BLaER1 (cell line): ENCODE data around the gene NLGN3.

Source experiments
- H3K27ac ChIP-seq: shearing (Covaris generic); formaldehyde crosslinking; 2 replicates; pipeline ENCODE4 v1.8.1; 2022
- H3K27me3 ChIP-seq: shearing (Covaris generic); formaldehyde crosslinking; 2 replicates; pipeline ENCODE4 v1.8.1; 2022
- H3K36me3 ChIP-seq: shearing (Covaris generic); formaldehyde crosslinking; 2 replicates; pipeline ENCODE4 v1.8.1; 2022
- H3K4me1 ChIP-seq: shearing (Covaris generic); formaldehyde crosslinking; 2 replicates; pipeline ENCODE4 v1.8.1; 2022
- H3K4me2 ChIP-seq: shearing (Covaris generic); formaldehyde crosslinking; 2 replicates; pipeline ENCODE4 v1.8.1; 2022
- H3K4me3 ChIP-seq: shearing (Covaris generic); formaldehyde crosslinking; 2 replicates; pipeline ENCODE4 v1.8.1; 2022
- H3K9ac ChIP-seq: shearing (Covaris generic); formaldehyde crosslinking; 2 replicates; pipeline ENCODE4 v1.8.1; 2022
- H3K9me3 ChIP-seq: shearing (Covaris generic); formaldehyde crosslinking; 2 replicates; pipeline ENCODE4 v1.8.1; 2022
- H4K20me1 ChIP-seq: shearing (Covaris generic); formaldehyde crosslinking; 2 replicates; pipeline ENCODE4 v1.8.1; 2022
- Cebpa-rat ChIP-seq: shearing (Covaris generic); IDR thresholded peaks from 2 replicates; pipeline ENCODE4 v1.8.1; 2022

Gene NLGN3

DNA sequence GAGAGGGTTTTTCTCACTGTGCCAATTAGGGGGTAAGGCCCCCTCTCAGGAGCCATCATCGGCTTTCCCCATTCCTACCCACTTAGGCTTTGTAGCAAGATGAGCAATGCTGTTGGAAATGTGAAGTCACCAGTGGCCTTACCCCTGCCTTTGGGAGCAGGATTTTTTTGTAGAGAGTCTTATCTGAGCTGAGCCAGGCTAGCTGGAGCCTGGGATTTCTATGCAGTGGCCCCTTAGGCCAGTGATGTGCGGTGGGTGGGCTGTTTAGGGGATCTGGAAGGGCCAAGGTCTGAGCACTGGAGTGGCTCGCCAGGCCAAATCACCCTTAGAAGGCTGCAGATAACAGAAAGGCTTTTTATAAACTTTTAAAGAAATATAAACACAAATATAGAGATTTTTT is 42.3 kb upstream of the NLGN3 start:
- peaks cover 83% of the 10 kb centered on the region for H3K27me3 ChIP-seq
- H3K36me3 ChIP-seq, result no peaks in the 10 kb centered on the region
- peaks cover 82% of the 10 kb centered on the region for H3K4me1 ChIP-seq
- TF ChIP-seq Cebpa-rat, result no peak
- peak overlapping the region; percentile 80; the same call in 1 of the 2 replicates for H3K9ac ChIP-seq
- peak overlapping the region; percentile 86; the same call in 1 of the 2 replicates for H3K4me2 ChIP-seq
- no peak overlapping the region for H3K4me3 ChIP-seq
- H3K9me3 ChIP-seq, result no peaks in the 10 kb centered on the region
- H3K27ac ChIP-seq, result peak overlapping the region; percentile 89
- H4K20me1 ChIP-seq, result peaks cover 15% of the 10 kb centered on the region; the same call in 1 of the 2 replicates

DNA sequence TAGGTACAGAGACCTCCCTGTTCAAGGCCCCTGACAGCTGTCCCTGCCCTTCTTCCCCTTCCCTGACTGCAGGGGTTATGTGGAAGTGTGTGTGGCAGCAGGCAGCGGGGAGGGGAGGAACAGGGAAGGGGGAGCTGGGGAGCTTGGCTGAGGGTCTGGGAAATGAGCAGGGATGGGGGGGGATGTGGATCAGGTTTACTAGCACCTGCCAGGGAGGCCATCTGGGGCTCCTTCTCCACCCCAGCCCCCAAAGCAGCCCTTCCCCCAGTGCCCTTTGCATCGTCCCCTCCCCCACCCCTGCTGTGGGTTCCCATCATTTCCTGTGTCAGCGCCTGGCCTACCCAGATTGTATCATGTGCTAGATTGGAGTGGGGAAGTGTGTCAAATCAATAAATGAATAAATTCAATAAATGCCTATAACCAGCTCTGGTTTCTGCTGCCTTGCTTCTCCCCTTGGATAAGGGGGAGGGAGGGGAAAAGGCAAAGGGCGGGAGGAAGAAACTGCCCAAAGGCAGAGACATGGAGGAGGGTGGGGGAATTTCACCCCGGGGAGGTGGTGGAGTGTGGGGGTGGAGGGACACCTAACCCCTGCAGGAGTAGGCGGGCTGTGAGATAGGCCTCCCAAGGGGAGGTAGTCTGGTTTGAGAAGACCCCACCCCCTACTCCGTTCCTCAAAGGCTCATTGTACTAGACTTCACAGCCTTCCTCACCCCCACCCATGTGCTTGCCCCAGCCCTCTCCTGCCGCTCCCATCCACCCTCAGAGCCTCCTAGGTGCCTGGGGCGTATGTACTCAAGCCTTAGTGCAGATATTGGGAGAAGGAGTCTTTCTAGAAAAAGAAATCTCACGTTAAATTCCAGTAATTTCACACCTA is 41.3 kb upstream of the NLGN3 start:
- H3K9me3 ChIP-seq, result no peaks in the 10 kb centered on the region
- H3K9ac ChIP-seq, result peak overlapping the region; percentile 80
- peak overlapping the region; percentile 89 for H3K27ac ChIP-seq
- no peak for TF ChIP-seq Cebpa-rat
- peak overlapping the region; percentile 62 for H3K4me3 ChIP-seq
- peaks cover 9% of the 10 kb centered on the region; the same call in 1 of the 2 replicates for H4K20me1 ChIP-seq
- peaks cover 82% of the 10 kb centered on the region for H3K4me1 ChIP-seq
- peak overlapping the region; percentile 86 for H3K4me2 ChIP-seq
- no peaks in the 10 kb centered on the region; the same call in 1 of the 2 replicates for H3K36me3 ChIP-seq
- H3K27me3 ChIP-seq, result peaks cover 83% of the 10 kb centered on the region

DNA sequence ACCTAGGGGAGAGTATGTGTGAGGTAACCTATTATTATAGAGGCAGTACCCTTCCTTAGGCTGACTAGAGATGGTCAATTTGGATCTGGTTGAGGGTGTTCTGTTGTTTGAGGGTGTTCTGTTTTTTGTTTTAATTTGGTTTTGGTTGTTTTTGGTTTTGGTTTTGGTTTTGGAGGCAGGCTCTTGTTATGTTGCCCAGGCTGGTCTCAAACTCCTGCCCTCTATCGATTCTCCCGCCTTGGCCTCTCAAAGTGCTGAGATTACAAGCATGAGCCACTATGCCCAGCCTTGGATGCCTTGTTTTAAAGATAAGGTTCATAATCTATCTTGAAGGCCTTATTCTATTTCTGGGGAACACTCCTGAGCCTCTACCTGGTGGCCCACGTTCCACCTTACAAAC is 39.0 kb upstream of the NLGN3 start:
- peaks cover 95% of the 10 kb centered on the region for H3K4me1 ChIP-seq
- H3K27ac ChIP-seq, result peak overlapping the region; percentile 78; the same call in 1 of the 2 replicates
- H3K9ac ChIP-seq, result no peak overlapping the region
- peak overlapping the region; percentile 86 for H3K4me2 ChIP-seq
- H3K36me3 ChIP-seq, result no peaks in the 10 kb centered on the region; the same call in 1 of the 2 replicates
- H3K27me3 ChIP-seq, result peaks cover 84% of the 10 kb centered on the region
- H4K20me1 ChIP-seq, result no peaks in the 10 kb centered on the region; the same call in 1 of the 2 replicates
- no peak for TF ChIP-seq Cebpa-rat
- H3K9me3 ChIP-seq, result no peaks in the 10 kb centered on the region
- H3K4me3 ChIP-seq, result no peak overlapping the region

DNA sequence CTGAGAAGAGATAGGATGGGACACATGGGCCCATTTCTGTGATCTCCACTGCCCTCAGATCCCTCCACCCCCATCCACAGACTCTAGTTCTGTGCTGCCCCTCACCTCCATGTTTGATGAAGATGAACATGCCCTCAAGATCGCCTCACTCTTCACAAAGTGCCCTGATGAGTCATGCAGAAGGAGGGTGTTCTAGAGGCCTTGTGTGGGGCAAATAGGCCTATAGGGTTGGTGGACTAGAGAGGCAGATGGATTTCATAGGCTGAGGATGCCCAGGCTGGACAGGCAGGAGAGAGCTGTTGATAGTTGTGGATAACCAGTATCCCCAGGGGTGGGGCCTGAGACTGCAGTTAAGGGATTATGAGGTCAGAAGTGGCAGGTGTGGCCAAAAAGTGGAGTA is 38.2 kb upstream of the NLGN3 start, which contains the start of gene CXorf65:
Gene CXorf65, minus strand, starts transcription at position 314 of the 400 bp plus-strand sequence. Its CDS starts 184 bp downstream, at position 130.
- no peaks in the 10 kb centered on the region; the same call in 1 of the 2 replicates for H3K36me3 ChIP-seq
- TF ChIP-seq Cebpa-rat, result no peak
- H3K4me2 ChIP-seq, result peak within 1 kb of the TSS; percentile 86
- H3K9me3 ChIP-seq, result no peaks in the 10 kb centered on the region
- H4K20me1 ChIP-seq, result no peaks in the 10 kb centered on the region; the same call in 1 of the 2 replicates
- peak within 1 kb of the TSS; percentile 78 for H3K27ac ChIP-seq
- peaks cover 91% of the 10 kb centered on the region for H3K4me1 ChIP-seq
- H3K4me3 ChIP-seq, result peak within 1 kb of the TSS; percentile 67; the same call in 1 of the 2 replicates
- H3K9ac ChIP-seq, result peak within 1 kb of the TSS; percentile 76
- peaks cover 84% of the 10 kb centered on the region for H3K27me3 ChIP-seq

- H3K9me3 ChIP-seq, result no peaks in the 10 kb centered on the region
- H3K27ac ChIP-seq, result peak overlapping the region; percentile 78
- H3K9ac ChIP-seq, result peak overlapping the region; percentile 76
- no peaks in the 10 kb centered on the region for H4K20me1 ChIP-seq
- H3K4me1 ChIP-seq, result peaks cover 90% of the 10 kb centered on the region
- peak overlapping the region; percentile 86 for H3K4me2 ChIP-seq
- no peak overlapping the region; the same call in 1 of the 2 replicates for H3K4me3 ChIP-seq
- no peak for TF ChIP-seq Cebpa-rat
- H3K27me3 ChIP-seq, result peaks cover 84% of the 10 kb centered on the region
- no peaks in the 10 kb centered on the region; the same call in 1 of the 2 replicates for H3K36me3 ChIP-seq
These were observed 37.4 kb upstream of the NLGN3 start for GRCh38 chrX:71107245-71107644.

DNA sequence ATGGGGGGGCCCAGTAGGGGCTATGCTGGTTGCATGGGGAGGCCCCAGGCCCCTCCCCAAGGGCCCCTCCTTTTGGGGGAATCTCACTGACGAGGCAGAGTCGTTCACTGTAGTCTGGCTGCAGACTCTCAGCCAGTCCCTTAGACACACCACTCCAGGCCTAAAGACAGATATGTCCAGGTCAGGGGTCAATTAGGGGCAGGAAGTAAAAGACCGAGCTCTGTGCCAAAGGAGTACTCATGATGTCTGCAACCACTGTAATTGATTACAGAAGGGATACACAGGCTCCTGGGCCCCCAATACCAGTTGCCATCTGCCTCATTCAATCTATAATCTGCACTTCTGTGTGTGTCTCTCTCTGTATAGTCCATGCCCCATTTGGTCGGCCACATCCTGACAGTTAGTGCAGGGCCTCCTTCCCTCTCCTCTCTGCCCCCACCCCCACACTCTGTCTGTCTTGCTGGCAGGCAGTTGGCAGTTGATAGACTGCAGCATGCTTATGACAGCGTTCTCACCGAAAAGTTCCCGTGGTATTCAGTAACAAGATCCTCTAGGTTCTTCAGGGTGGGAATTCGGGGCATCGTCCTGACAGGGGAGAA is 36.8 kb upstream of the NLGN3 start:
- H3K27me3 ChIP-seq, result peaks cover 84% of the 10 kb centered on the region
- TF ChIP-seq Cebpa-rat, result no peak
- peaks cover 90% of the 10 kb centered on the region for H3K4me1 ChIP-seq
- no peaks in the 10 kb centered on the region for H3K9me3 ChIP-seq
- H3K27ac ChIP-seq, result peak overlapping the region; percentile 78
- no peaks in the 10 kb centered on the region; the same call in 1 of the 2 replicates for H3K36me3 ChIP-seq
- H3K4me2 ChIP-seq, result peak overlapping the region; percentile 86
- H3K9ac ChIP-seq, result peak overlapping the region; percentile 76
- no peaks in the 10 kb centered on the region for H4K20me1 ChIP-seq
- peak overlapping the region; percentile 67 for H3K4me3 ChIP-seq

GRCh38 chrX:71109051-71109450 is 35.6 kb upstream of the NLGN3 start:
- Histone ChIP-seq H4K20me1 (no peaks in the 10 kb centered on the region), H3K36me3 (no peaks in the 10 kb centered on the region; the same call in 1 of the 2 replicates), H3K4me2 (peak overlapping the region; percentile 86), H3K27ac (peak overlapping the region; percentile 78), H3K4me1 (peaks cover 84% of the 10 kb centered on the region), H3K4me3 (peak overlapping the region; percentile 67), H3K9me3 (no peaks in the 10 kb centered on the region), H3K27me3 (peaks cover 89% of the 10 kb centered on the region), H3K9ac (peak overlapping the region; percentile 76)
- TF ChIP-seq Cebpa-rat, result no peak

DNA sequence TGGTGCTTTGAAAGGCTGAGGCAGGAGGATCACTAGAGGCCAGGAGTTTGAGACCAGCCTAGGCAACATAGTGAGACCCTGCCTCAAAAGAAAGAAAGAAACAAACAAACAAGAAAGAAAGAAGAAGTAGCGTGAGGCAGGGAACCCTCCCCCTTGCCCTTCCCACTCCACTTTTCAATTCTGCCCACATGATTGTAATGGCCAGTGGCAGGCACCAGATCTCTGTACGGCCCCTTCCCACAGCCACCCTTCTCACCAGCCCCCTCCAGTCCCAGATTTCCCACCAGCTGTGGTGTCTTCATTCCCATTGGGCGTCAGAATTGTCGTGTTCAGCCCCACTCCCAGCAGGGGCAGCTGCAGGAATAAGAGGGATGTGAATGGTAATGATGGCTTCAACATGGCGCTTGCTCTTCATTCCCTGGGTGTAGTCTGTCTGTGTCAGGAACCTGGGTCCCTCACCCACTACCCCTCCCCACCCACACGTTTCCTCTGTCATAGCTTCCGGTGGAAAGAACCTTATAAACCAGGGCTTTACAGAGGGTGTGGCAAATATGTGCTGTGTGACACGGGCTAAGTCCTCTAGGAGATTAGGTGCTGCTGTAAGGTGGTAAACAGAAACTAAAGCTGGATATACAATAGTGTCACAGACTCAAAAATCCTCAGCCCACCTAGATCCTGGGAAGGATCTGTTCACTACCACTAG is 33.3 kb upstream of the NLGN3 start, which contains the start of gene IL2RG:
Gene IL2RG, minus strand, starts transcription at position 437 of the 703 bp plus-strand sequence. Its CDS starts 38 bp downstream, at position 399.
- Histone ChIP-seq H3K4me3 (peak within 1 kb of the TSS; percentile 67), H3K9me3 (no peaks in the 10 kb centered on the region), H3K4me1 (peaks cover 62% of the 10 kb centered on the region), H3K4me2 (peak within 1 kb of the TSS; percentile 86), H3K36me3 (no peaks in the 10 kb centered on the region; the same call in 1 of the 2 replicates), H3K27ac (peak within 1 kb of the TSS; percentile 78), H4K20me1 (no peaks in the 10 kb centered on the region), H3K27me3 (peaks cover 85% of the 10 kb centered on the region), H3K9ac (peak within 1 kb of the TSS; percentile 72)
- no peak for TF ChIP-seq Cebpa-rat

- TF ChIP-seq Cebpa-rat, result no peak
- Histone ChIP-seq H3K27me3 (peaks cover 81% of the 10 kb centered on the region), H3K4me1 (peaks cover 55% of the 10 kb centered on the region), H4K20me1 (no peaks in the 10 kb centered on the region), H3K9ac (peak overlapping the region; percentile 72), H3K9me3 (no peaks in the 10 kb centered on the region), H3K4me3 (peak overlapping the region; percentile 67), H3K36me3 (no peaks in the 10 kb centered on the region; the same call in 1 of the 2 replicates), H3K4me2 (peak overlapping the region; percentile 86), H3K27ac (peak overlapping the region; percentile 78)
These were observed 32.7 kb upstream of the NLGN3 start for GRCh38 chrX:71111921-71112431.
